Measurements from ENCODE around the gene RGMA. TPM values are rescaled to one million over a fixed set of nuclear protein-coding genes. Genes with fewer than 3 reads are reported as not detected.

Gene RGMA
- total RNA-seq, 1 experiment from 2014 or later = 3.3 TPM

- H3K4me2 ChIP-seq = no peak overlapping the region
- H3K4me1 ChIP-seq (replicated peaks; ENCODE audit: insufficient read depth) = no peaks in the 10 kb centered on the region
- H2AFZ ChIP-seq = no peak overlapping the region
- H3K9me3 ChIP-seq (ENCODE audit: insufficient read depth, low read depth) = no peaks in the 10 kb centered on the region
- no peak overlapping the region for H3K27ac ChIP-seq
- DNase-seq = no peak
- TF ChIP-seq, protein P1, sequence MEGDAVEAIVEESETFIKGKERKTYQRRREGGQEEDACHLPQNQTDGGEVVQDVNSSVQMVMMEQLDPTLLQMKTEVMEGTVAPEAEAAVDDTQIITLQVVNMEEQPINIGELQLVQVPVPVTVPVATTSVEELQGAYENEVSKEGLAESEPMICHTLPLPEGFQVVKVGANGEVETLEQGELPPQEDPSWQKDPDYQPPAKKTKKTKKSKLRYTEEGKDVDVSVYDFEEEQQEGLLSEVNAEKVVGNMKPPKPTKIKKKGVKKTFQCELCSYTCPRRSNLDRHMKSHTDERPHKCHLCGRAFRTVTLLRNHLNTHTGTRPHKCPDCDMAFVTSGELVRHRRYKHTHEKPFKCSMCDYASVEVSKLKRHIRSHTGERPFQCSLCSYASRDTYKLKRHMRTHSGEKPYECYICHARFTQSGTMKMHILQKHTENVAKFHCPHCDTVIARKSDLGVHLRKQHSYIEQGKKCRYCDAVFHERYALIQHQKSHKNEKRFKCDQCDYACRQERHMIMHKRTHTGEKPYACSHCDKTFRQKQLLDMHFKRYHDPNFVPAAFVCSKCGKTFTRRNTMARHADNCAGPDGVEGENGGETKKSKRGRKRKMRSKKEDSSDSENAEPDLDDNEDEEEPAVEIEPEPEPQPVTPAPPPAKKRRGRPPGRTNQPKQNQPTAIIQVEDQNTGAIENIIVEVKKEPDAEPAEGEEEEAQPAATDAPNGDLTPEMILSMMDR (conservative IDR thresholded peaks at IDR 0.05) = no peak
- no peak for TF ChIP-seq EZH2 (IDR thresholded peaks at IDR 0.05; ENCODE audit: low read depth)
- H4K20me1 ChIP-seq (ENCODE audit: insufficient read depth) = no peaks in the 10 kb centered on the region; the same call in 1 of the 2 replicates
- H3K9me2 ChIP-seq (ENCODE audit: insufficient read depth) = no peaks in the 10 kb centered on the region
- no TSS peak for BruUV-seq (replicated peaks)
- no peaks in the 10 kb centered on the region for H3K36me3 ChIP-seq (ENCODE audit: low read depth)
- ChIA-PET CTCF (no interaction called here), POLR2A (ENCODE audit: unreplicated experiment) (no interaction called here)
- peaks cover 63% of the 10 kb centered on the region for H3K27me3 ChIP-seq (ENCODE audit: insufficient read depth, low read depth)
- H3K79me2 ChIP-seq (ENCODE audit: low read depth) = no peaks in the 10 kb centered on the region
- H3K4me3 ChIP-seq = no peak overlapping the region
- intact Hi-C loops (cut with micrococcal nuclease; ENCODE audit: unreplicated experiment) = no loop called here
- H3F3A ChIP-seq (ENCODE audit: insufficient read depth, low read depth) = no peaks in the 10 kb centered on the region
These were observed 20.5 kb upstream of the RGMA start for GRCh38 chr15:93109336-93110102.

DNA sequence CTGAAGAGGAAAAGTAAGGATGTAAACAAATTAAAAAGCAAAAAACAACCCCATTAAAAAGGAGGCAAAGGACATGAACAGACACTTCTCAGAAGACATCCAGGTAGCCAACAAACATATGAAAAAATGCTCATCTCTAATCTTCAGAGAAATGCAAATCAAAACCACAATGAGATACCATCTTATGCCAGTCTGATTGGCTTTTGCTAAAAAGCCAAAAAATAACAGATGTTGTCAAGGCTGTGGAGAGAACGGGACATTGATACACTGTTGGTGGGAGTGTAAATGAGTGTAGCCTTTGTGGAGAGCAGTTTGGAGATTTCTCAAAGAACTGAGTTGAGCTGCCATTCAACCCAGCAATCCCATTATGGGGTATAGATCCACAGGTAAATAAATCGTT, 18.6 kb upstream of the RGMA start:
- Histone ChIP-seq H3K36me3 (ENCODE audit: low read depth) (no peaks in the 10 kb centered on the region), H2AFZ (no peak overlapping the region), H3K9me2 (ENCODE audit: insufficient read depth) (no peaks in the 10 kb centered on the region), H3K4me3 (no peak overlapping the region), H3K79me2 (ENCODE audit: low read depth) (no peaks in the 10 kb centered on the region), H3K27ac (no peak overlapping the region), H4K20me1 (ENCODE audit: insufficient read depth) (no peaks in the 10 kb centered on the region; the same call in 1 of the 2 replicates), H3K27me3 (ENCODE audit: insufficient read depth, low read depth) (peaks cover 67% of the 10 kb centered on the region), H3K4me2 (no peak overlapping the region), H3K9me3 (ENCODE audit: insufficient read depth, low read depth) (no peaks in the 10 kb centered on the region), H3K4me1 (replicated peaks; ENCODE audit: insufficient read depth) (no peaks in the 10 kb centered on the region), H3F3A (ENCODE audit: insufficient read depth, low read depth) (no peaks in the 10 kb centered on the region)
- no peak for DNase-seq
- ChIA-PET CTCF (no interaction called here), POLR2A (ENCODE audit: unreplicated experiment) (no interaction called here)
- no peak for TF ChIP-seq EZH2 (IDR thresholded peaks at IDR 0.05; ENCODE audit: low read depth)
- TF ChIP-seq, protein P1 (conservative IDR thresholded peaks at IDR 0.05) = no peak
- BruUV-seq (replicated peaks) = no TSS peak
- intact Hi-C loops (cut with micrococcal nuclease; ENCODE audit: unreplicated experiment) = no loop called here

DNA sequence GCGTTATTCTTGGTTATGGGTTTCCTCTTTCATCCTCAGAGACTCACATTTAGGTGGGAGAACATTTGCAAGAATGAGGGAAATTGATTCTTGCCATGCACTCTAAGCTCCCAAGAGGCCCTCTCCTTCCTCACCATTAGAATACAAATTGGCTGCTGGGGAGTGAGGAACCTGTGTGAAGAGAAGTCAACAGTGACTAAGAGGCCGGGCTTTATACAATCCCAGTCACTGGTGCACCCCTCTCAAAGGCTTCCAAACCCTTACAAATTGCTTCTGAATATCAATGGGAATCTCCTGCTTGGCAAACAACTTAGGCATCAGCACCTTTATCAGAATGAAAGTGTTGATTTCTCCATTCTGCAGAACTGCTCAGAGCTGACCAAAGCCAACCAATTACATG, 16.5 kb upstream of the RGMA start:
- no peaks in the 10 kb centered on the region for H3K9me2 ChIP-seq (ENCODE audit: insufficient read depth)
- H2AFZ ChIP-seq = no peak overlapping the region
- no peaks in the 10 kb centered on the region for H3K36me3 ChIP-seq (ENCODE audit: low read depth)
- H3K27me3 ChIP-seq (ENCODE audit: insufficient read depth, low read depth) = peaks cover 78% of the 10 kb centered on the region
- TF ChIP-seq EZH2 (IDR thresholded peaks at IDR 0.05; ENCODE audit: low read depth) = no peak
- TF ChIP-seq, protein P1 (conservative IDR thresholded peaks at IDR 0.05) = no peak
- ChIA-PET CTCF (no interaction called here), POLR2A (ENCODE audit: unreplicated experiment) (no interaction called here)
- H3K9me3 ChIP-seq (ENCODE audit: insufficient read depth, low read depth) = no peaks in the 10 kb centered on the region
- no peak for DNase-seq
- H3K27ac ChIP-seq = no peak overlapping the region
- H3K4me2 ChIP-seq = no peak overlapping the region
- H3K4me3 ChIP-seq = no peak overlapping the region
- no peaks in the 10 kb centered on the region for H3F3A ChIP-seq (ENCODE audit: insufficient read depth, low read depth)
- no TSS peak for BruUV-seq (replicated peaks)
- intact Hi-C loops (cut with micrococcal nuclease; ENCODE audit: unreplicated experiment) = no loop called here
- no peaks in the 10 kb centered on the region; the same call in 1 of the 2 replicates for H4K20me1 ChIP-seq (ENCODE audit: insufficient read depth)
- H3K4me1 ChIP-seq (replicated peaks; ENCODE audit: insufficient read depth) = no peaks in the 10 kb centered on the region
- H3K79me2 ChIP-seq (ENCODE audit: low read depth) = no peaks in the 10 kb centered on the region

All from PC-9 (cell line).